K562 (cell line): Measurements from ENCODE around the gene FAM111B. TPM values are rescaled to one million over a fixed set of nuclear protein-coding genes. Genes with fewer than 3 reads are reported as not detected.

Experiments used
- CLOCK ChIP-seq: fragments of 250-450 bp; sonication (Bioruptor Pico); IDR thresholded peaks from 2 replicates; pipeline ENCODE4 v1.4.0; 2020; ENCODE audit warnings: mild to moderate bottlenecking, moderate library complexity, borderline replicate concordance
- MAFF ChIP-seq: IDR thresholded peaks from 2 replicates; pipeline ENCODE4 v1.6.1; 2012; ENCODE audit warnings: low read length, improper control_type of control experiment
- TFE3 ChIP-seq: fragments of 450-650 bp; formaldehyde crosslinking; IDR thresholded peaks from 2 replicates; pipeline ENCODE4 v1.4.0; 2020; ENCODE audit warnings: mild to moderate bottlenecking, mixed read lengths
- THRA ChIP-seq: fragments of 450-650 bp; IDR thresholded peaks from 2 replicates; pipeline ENCODE4 v1.6.1; 2017; ENCODE audit warnings: mild to moderate bottlenecking, moderate library complexity
- ZBTB33 ChIP-seq: sonication (generic); formaldehyde crosslinking; IDR thresholded peaks from 2 replicates; pipeline ENCODE4 v1.8.1; 2023; ENCODE audit warnings: mild to moderate bottlenecking, missing genetic modification reagents
- ZNF277 ChIP-seq: fragments of 250-450 bp; sonication (Bioruptor Pico); IDR thresholded peaks from 2 replicates; pipeline ENCODE4 v1.8.0; 2022; ENCODE audit warnings: inconsistent platforms, mild to moderate bottlenecking, moderate library complexity, borderline replicate concordance
- ZNF407 ChIP-seq: fragments of 450-650 bp; IDR thresholded peaks from 2 replicates; pipeline ENCODE4 v1.6.1; 2016; ENCODE audit warnings: low read depth
- polyA plus RNA-seq, 8 experiments: library from polyadenylated mRNA; depleted of rRNA in 4 of 8; stranded (reverse) in 5 of 8; unstranded in 3 of 8; fragments of >200 nt; fragmentation: Nextera tagmentation in 2 of 8; fragmentation: Illumina TruSeq in 1 of 8; extraction: Ambion mirVana in 2 of 8; extraction: Trizol in 1 of 8; gene quantifications; 2 replicates each; pipeline versions ENCODE4 v1.2.1 to v1.2.3, GENCODE V29; 2011 to 2014; ENCODE audit warnings: inconsistent platforms in 1 of 8, missing spikeins in 1 of 8
- total RNA-seq, 7 experiments: library from RNA; depleted of rRNA in 6 of 7; stranded (reverse); fragments of >200 nt in 6 of 7; fragmentation: Illumina TruSeq in 2 of 7; extraction: Trizol in 2 of 7; gene quantifications; 2 replicates each; pipeline versions ENCODE4 v1.2.1 to v1.2.3, GENCODE V29; 2011 to 2021; ENCODE audit warnings: low replicate concordance in 1 of 7

FAM111B gene
- total and polyA plus RNA-seq, 9 of the 15 experiments (the other 6 are each of a cell fraction or from before 2014, with no cell fraction given): 0.01 to 0.33 (median 0.06) TPM; not detected in 5

GRCh38 chr11:59144579-59145345, 37.7 kb downstream of the FAM111B start (continued):
- no peak for TF ChIP-seq TFE3 (CRISPR knock-in tag)
- no peak for TF ChIP-seq THRA
- TF ChIP-seq ZNF407: no peak
- no peak for TF ChIP-seq MAFF
- no peak for TF ChIP-seq ZNF277 (CRISPR knock-in tag)
- no peak for TF ChIP-seq CLOCK (CRISPR knock-in tag)
- TF ChIP-seq ZBTB33 (CRISPR knock-in tag): peak; percentile 92
